ENCODE results near the gene APMAP. TPM values are rescaled to one million over a fixed set of nuclear protein-coding genes. Genes with fewer than 3 reads are reported as not detected.

APMAP gene
- total RNA-seq, 2 experiments from 2014 or later: 27.7 to 28.0 TPM

DNA sequence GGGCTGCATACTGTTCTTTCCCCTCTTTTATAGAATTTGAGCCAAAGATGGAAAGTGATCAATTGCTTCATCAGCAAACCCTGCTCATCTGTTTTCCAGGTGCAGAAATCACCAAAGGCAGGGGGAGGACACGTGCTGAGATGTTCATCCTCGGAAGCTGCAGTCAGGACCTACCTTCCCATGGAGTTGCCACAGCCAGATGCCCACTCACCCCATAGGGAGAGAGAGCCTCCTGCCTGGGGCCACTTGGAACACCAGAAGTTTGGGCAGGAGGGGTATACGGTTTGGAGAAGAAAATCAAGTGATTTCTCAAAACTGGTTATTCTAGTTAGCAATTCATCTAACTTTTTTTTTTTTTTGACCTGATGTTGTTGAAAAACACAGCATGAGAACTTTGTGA is 48.8 kb downstream of the APMAP start:
- H3K9me2 ChIP-seq (ENCODE audit: insufficient read depth, low read length): no peaks in the 10 kb centered on the region
- no peak overlapping the region for H3K4me3 ChIP-seq (ENCODE audit: low read depth, low read length, poor library complexity, severe bottlenecking)
- intact Hi-C loops (cut with micrococcal nuclease; ENCODE audit: unreplicated experiment): no loop called here
- TF ChIP-seq EZH2phosphoT487 (IDR thresholded peaks at IDR 0.05; ENCODE audit: borderline replicate concordance, low read depth, low read length): no peak
- TF ChIP-seq, protein P1, sequence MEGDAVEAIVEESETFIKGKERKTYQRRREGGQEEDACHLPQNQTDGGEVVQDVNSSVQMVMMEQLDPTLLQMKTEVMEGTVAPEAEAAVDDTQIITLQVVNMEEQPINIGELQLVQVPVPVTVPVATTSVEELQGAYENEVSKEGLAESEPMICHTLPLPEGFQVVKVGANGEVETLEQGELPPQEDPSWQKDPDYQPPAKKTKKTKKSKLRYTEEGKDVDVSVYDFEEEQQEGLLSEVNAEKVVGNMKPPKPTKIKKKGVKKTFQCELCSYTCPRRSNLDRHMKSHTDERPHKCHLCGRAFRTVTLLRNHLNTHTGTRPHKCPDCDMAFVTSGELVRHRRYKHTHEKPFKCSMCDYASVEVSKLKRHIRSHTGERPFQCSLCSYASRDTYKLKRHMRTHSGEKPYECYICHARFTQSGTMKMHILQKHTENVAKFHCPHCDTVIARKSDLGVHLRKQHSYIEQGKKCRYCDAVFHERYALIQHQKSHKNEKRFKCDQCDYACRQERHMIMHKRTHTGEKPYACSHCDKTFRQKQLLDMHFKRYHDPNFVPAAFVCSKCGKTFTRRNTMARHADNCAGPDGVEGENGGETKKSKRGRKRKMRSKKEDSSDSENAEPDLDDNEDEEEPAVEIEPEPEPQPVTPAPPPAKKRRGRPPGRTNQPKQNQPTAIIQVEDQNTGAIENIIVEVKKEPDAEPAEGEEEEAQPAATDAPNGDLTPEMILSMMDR (conservative IDR thresholded peaks at IDR 0.05; ENCODE audit: low read length): no peak
- no TSS peak for BruUV-seq (replicated peaks)
- no peaks in the 10 kb centered on the region for H3K79me2 ChIP-seq (ENCODE audit: insufficient read depth, low read depth, low read length)
- H2AFZ ChIP-seq (ENCODE audit: low read length): no peak overlapping the region
- POLR2A ChIA-PET: no interaction called here
- no peaks in the 10 kb centered on the region for H3K9me3 ChIP-seq (ENCODE audit: low read length)
- H3K36me3 ChIP-seq (ENCODE audit: insufficient read depth, low read length): no peaks in the 10 kb centered on the region
- no peaks in the 10 kb centered on the region for H4K20me1 ChIP-seq (ENCODE audit: insufficient read depth, low read length)
- no peak overlapping the region for H3K27ac ChIP-seq (ENCODE audit: low read depth, low read length, poor library complexity, severe bottlenecking)
- H3K4me2 ChIP-seq (ENCODE audit: low read length): no peak overlapping the region
- CTCF ChIA-PET (ENCODE audit: unreplicated experiment): no interaction called here
- H3K4me1 ChIP-seq (ENCODE audit: insufficient read depth, low read length, poor library complexity, severe bottlenecking): no peaks in the 10 kb centered on the region
- DNase-seq (ENCODE audit: low spot score): no peak

- Histone ChIP-seq H3K36me3 (ENCODE audit: insufficient read depth, low read length) (no peaks in the 10 kb centered on the region), H3K79me2 (ENCODE audit: insufficient read depth, low read depth, low read length) (no peaks in the 10 kb centered on the region), H3K9me2 (ENCODE audit: insufficient read depth, low read length) (no peaks in the 10 kb centered on the region), H3K27ac (ENCODE audit: low read depth, low read length, poor library complexity, severe bottlenecking) (no peak overlapping the region), H3K4me1 (ENCODE audit: insufficient read depth, low read length, poor library complexity, severe bottlenecking) (no peaks in the 10 kb centered on the region), H4K20me1 (ENCODE audit: insufficient read depth, low read length) (no peaks in the 10 kb centered on the region), H2AFZ (ENCODE audit: low read length) (no peak overlapping the region), H3K4me3 (ENCODE audit: low read depth, low read length, poor library complexity, severe bottlenecking) (no peak overlapping the region), H3K9me3 (ENCODE audit: low read length) (no peaks in the 10 kb centered on the region), H3K4me2 (ENCODE audit: low read length) (no peak overlapping the region)
- ChIA-PET CTCF (ENCODE audit: unreplicated experiment) (no interaction called here), POLR2A (no interaction called here)
- DNase-seq (ENCODE audit: low spot score): no peak
- TF ChIP-seq, protein P1 (conservative IDR thresholded peaks at IDR 0.05; ENCODE audit: low read length): no peak
- TF ChIP-seq EZH2phosphoT487 (IDR thresholded peaks at IDR 0.05; ENCODE audit: borderline replicate concordance, low read depth, low read length): no peak
- no TSS peak for BruUV-seq (replicated peaks)
- intact Hi-C loops (cut with micrococcal nuclease; ENCODE audit: unreplicated experiment): no loop called here
Observed at GRCh38 chr20:24943196-24943595, 49.4 kb downstream of the APMAP start.

DNA sequence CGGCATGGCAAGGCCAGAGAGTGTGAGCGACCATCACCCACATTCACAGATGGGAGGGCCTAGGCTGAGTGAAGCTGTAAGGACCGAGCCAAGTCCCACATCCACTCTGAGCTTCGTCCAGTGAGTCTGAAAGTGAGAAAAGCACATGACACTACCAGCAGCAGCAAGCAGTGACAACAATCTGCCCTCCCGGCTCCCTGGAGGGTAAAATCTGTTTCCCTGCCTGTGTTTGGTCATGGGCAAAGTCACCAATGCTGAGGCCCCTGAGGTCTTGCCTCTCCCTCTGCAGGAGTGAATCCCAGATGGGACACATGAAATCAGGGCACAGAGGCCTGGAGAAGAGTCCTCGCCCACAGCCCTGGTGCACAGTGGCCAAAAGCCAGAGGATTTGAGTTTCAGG is 49.9 kb downstream of the APMAP start:
- Histone ChIP-seq H2AFZ (ENCODE audit: low read length) (no peak overlapping the region), H3K4me3 (ENCODE audit: low read depth, low read length, poor library complexity, severe bottlenecking) (no peak overlapping the region), H3K9me3 (ENCODE audit: low read length) (no peaks in the 10 kb centered on the region), H4K20me1 (ENCODE audit: insufficient read depth, low read length) (no peaks in the 10 kb centered on the region), H3K27ac (ENCODE audit: low read depth, low read length, poor library complexity, severe bottlenecking) (no peak overlapping the region), H3K9me2 (ENCODE audit: insufficient read depth, low read length) (no peaks in the 10 kb centered on the region), H3K4me2 (ENCODE audit: low read length) (no peak overlapping the region), H3K4me1 (ENCODE audit: insufficient read depth, low read length, poor library complexity, severe bottlenecking) (no peaks in the 10 kb centered on the region), H3K36me3 (ENCODE audit: insufficient read depth, low read length) (no peaks in the 10 kb centered on the region), H3K79me2 (ENCODE audit: insufficient read depth, low read depth, low read length) (no peaks in the 10 kb centered on the region)
- POLR2A ChIA-PET: no interaction called here
- CTCF ChIA-PET (ENCODE audit: unreplicated experiment): no interaction called here
- intact Hi-C loops (cut with micrococcal nuclease; ENCODE audit: unreplicated experiment): no loop called here
- no peak for DNase-seq (ENCODE audit: low spot score)
- no peak for TF ChIP-seq EZH2phosphoT487 (IDR thresholded peaks at IDR 0.05; ENCODE audit: borderline replicate concordance, low read depth, low read length)
- TF ChIP-seq, protein P1 (conservative IDR thresholded peaks at IDR 0.05; ENCODE audit: low read length): no peak
- BruUV-seq (replicated peaks): no TSS peak
